GM12878 (cell line): ENCODE measurements around the gene CENATAC. TPM values are rescaled to one million over a fixed set of nuclear protein-coding genes. Genes with fewer than 3 reads are reported as not detected.

Experiments used
- ATAC-seq: fragments of 200-7000 bp; cut with Tn5 transposase; 3 replicates; pipeline ENCODE4 v1.9.1; 2020; ENCODE audit warnings: mild to moderate bottlenecking, moderate library complexity
- BruUV-seq: library from RNA; stranded (reverse); fragments of 400-500 nt; replicated peaks from 2 replicates; lab custom pipeline; 2021; lab: Mats Ljungman, UMichigan
- CTCF ChIA-PET: fragments of 300-600 bp; sonication (Branson Sonifier 250); formaldehyde crosslinking; extraction: SDS; loops from one replicate; lab custom pipeline; 2021; ENCODE audit warnings: inconsistent platforms; lab: Yijun Ruan, JAX
- POLR2A ChIA-PET: fragments of 350-600 bp; formaldehyde crosslinking; extraction: SDS; loops from one replicate; lab custom pipeline; 2021; ENCODE audit warnings: inconsistent platforms; lab: Charles Lee
- RAD21 ChIA-PET: fragments of 300-600 bp; sonication (Branson Sonifier 250); formaldehyde crosslinking; loops from one replicate; lab custom pipeline; 2023; ENCODE audit warnings: antibody characterized with exemption; ENCODE audit not compliant: unreplicated experiment; lab: Charles Lee
- SMC1A ChIA-PET: fragments of 300-600 bp; sonication (Branson Sonifier 250); formaldehyde crosslinking; loops from one replicate; lab custom pipeline; 2023; ENCODE audit not compliant: unreplicated experiment, uncharacterized antibody; lab: Charles Lee
- DNase-seq: peaks from one replicate; pipeline ENCODE4 v3.0.0-alpha.2; 2011; ENCODE audit warnings: low read depth, low spot score
- FAIRE-seq: peaks from 3 replicates; lab custom pipeline; 2011; peaks lifted over from hg19 to GRCh38; lab: Jason Lieb, UNC
- H2AFZ ChIP-seq: 2 replicates; pipeline ENCODE4 v1.6.0; 2011; ENCODE audit warnings: low read depth, low read length, control low read depth; ENCODE audit not compliant: control insufficient read depth
- H3K27ac ChIP-seq: 2 replicates; pipeline ENCODE4 v1.5.1; 2011; ENCODE audit warnings: control low read depth; ENCODE audit not compliant: control insufficient read depth, insufficient read depth
- H3K27me3 ChIP-seq, 2 experiments: replicated peaks in 1 of 2; 2 replicates each; pipeline versions ENCODE4 v1.6.0 to v1.6.1; 2011; ENCODE audit warnings: low read length in 1 of 2; ENCODE audit not compliant: control insufficient read depth in 2 of 2, insufficient read depth in 2 of 2
- H3K36me3 ChIP-seq, 2 experiments: 2 replicates each; pipeline ENCODE4 v1.5.1; 2011; ENCODE audit warnings: low read length in 1 of 2; ENCODE audit not compliant: control insufficient read depth in 2 of 2, insufficient read depth in 2 of 2
- H3K4me1 ChIP-seq: 2 replicates; pipeline ENCODE4 v1.6.1; 2011; ENCODE audit warnings: mild to moderate bottlenecking, low read length, moderate library complexity, mixed read lengths; ENCODE audit not compliant: control insufficient read depth, insufficient read depth
- H3K4me2 ChIP-seq: 2 replicates; pipeline ENCODE4 v1.6.0; 2011; ENCODE audit warnings: control low read depth; ENCODE audit not compliant: control insufficient read depth, insufficient read depth
- H3K4me3 ChIP-seq: fragments of 200-600 bp; sonication (generic); 2 replicates; pipeline ENCODE4 v1.5.1; 2016
- H3K79me2 ChIP-seq: 2 replicates; pipeline ENCODE4 v1.6.0; 2011; ENCODE audit warnings: low read length; ENCODE audit not compliant: control insufficient read depth, insufficient read depth
- H3K9ac ChIP-seq: 2 replicates; pipeline ENCODE4 v1.8.0; 2011; ENCODE audit warnings: low read length, control low read depth, mixed read lengths; ENCODE audit not compliant: control insufficient read depth, insufficient read depth
- H3K9me3 ChIP-seq: replicated peaks from 3 replicates; pipeline ENCODE4 v1.5.1; 2011; ENCODE audit warnings: mild to moderate bottlenecking, low read length; ENCODE audit not compliant: control insufficient read depth, insufficient read depth
- H4K20me1 ChIP-seq: 2 replicates; pipeline ENCODE4 v1.6.0; 2011; ENCODE audit not compliant: control insufficient read depth, insufficient read depth
- MYC ChIP-seq: IDR thresholded peaks from 2 replicates; pipeline ENCODE4 v1.6.1; 2011; ENCODE audit warnings: mild to moderate bottlenecking, low read length, moderate library complexity, inconsistent platforms; ENCODE audit not compliant: insufficient read depth, insufficient replicate concordance, insufficient read length, severe bottlenecking
- POLR2A ChIP-seq: IDR thresholded peaks from 2 replicates; pipeline ENCODE4 v1.6.1; 2011; ENCODE audit warnings: low read depth, mild to moderate bottlenecking, low read length
- ZBTB11 ChIP-seq: fragments of 450-650 bp; formaldehyde crosslinking; IDR thresholded peaks from 2 replicates; pipeline ENCODE4 v1.5.0; 2022; ENCODE audit warnings: mild to moderate bottlenecking, missing genetic modification characterization
- WGBS: methylation state at CpG from one replicate; pipeline ENCODE4 v1.1.6; 2016; ENCODE audit warnings: low lambda C conversion rate; ENCODE audit not compliant: insufficient replicate concordance, insufficient coverage; ENCODE audit errors: missing lambda C conversion rate; 5-methylcytosine and 5-hydroxymethylcytosine counted together
- in situ Hi-C: fragments of 300-500 bp; cut with MboI; formaldehyde crosslinking; loops from 9 replicates; pipeline ENCODE4 v1.14.3; 2018; ENCODE audit warnings: mixed read lengths
- intact Hi-C: fragments of 100-400 bp; cut with micrococcal nuclease; formaldehyde crosslinking; loops from one replicate; pipeline ENCODE4 v1.14.2; 2022; ENCODE audit not compliant: unreplicated experiment
- polyA plus RNA-seq, 11 experiments: library from polyadenylated mRNA; depleted of rRNA in 4 of 11; unstranded in 6 of 11; stranded (reverse) in 5 of 11; fragments of >200 nt; fragmentation: Nextera tagmentation in 4 of 11; fragmentation: Illumina TruSeq in 1 of 11; extraction: Ambion mirVana in 4 of 11; extraction: Trizol in 1 of 11; gene quantifications; 1 replicate in 1 of 11; 2 replicates in 10 of 11; pipeline versions ENCODE4 v1.2.1 to v1.2.3, GENCODE V29; 2011 to 2016; ENCODE audit warnings: inconsistent platforms in 2 of 11, missing spikeins in 2 of 11, low read depth in 1 of 11
- total RNA-seq, 4 experiments: library from RNA; depleted of rRNA in 3 of 4; stranded (reverse); fragments of >200 nt in 3 of 4; fragmentation: Illumina TruSeq in 1 of 4; extraction: Trizol in 1 of 4; gene quantifications; 2 replicates each; pipeline versions ENCODE4 v1.2.1 to v1.2.3, GENCODE V29; 2013 to 2021

The CENATAC gene
- total and polyA plus RNA-seq, 10 of the 15 experiments (the other 5 are each of a cell fraction or from before 2014, with no cell fraction given): 4.8 to 37.1 (median 24.1) TPM

GRCh38 chr11:119023741-119024140 is 25.8 kb downstream of the CENATAC start (continued):
- no peak for TF ChIP-seq MYC

GRCh38 chr11:119024430-119025098 is 26.6 kb downstream of the CENATAC start:
- no peaks in the 10 kb centered on the region for H3K27me3 ChIP-seq
- no peaks in the 10 kb centered on the region for H3K9me3 ChIP-seq
- H3K9ac ChIP-seq: no peak overlapping the region
- SMC1A ChIA-PET: interaction anchor here (0.7 to 1.6 kb wide), 3 partner anchors 31 to 299 kb away, joined by 3 read pairs; no protein-coding TSS in a partner anchor
- no peak overlapping the region for H3K27ac ChIP-seq
- intact Hi-C loops (no loop called here), in situ Hi-C loops (no loop called here)
- POLR2A ChIA-PET: interaction anchor here (0.6 to 2.2 kb wide), 2 partner anchors 27 to 202 kb away, joined by 3 to 14 read pairs; no protein-coding TSS in a partner anchor
- no peak for DNase-seq
- WGBS: 98% methylated on average over 15 of the region's 15 CpGs
- H3K4me2 ChIP-seq: no peak overlapping the region
- no peak for FAIRE-seq
- CTCF ChIA-PET: interaction anchor here (1.0 kb wide), 1 partner anchor 41 kb away, joined by 3 read pairs; no protein-coding TSS in a partner anchor
- H3K4me3 ChIP-seq: no peak overlapping the region
- H4K20me1 ChIP-seq: no peaks in the 10 kb centered on the region
- TF ChIP-seq POLR2A (0 out of 2 replicates have a peak, but pooled peaks have one; percentile 15), ZBTB11 (CRISPR knock-in tag) (no peak)
- TF ChIP-seq, all 136 proteins: peak for 1
- Histone ChIP-seq H3K79me2 (peaks cover 17% of the 10 kb centered on the region), H3K36me3 (peaks cover 5 to 9% of the 10 kb centered on the region in 2 experiments; a peak in 3 of 4 replicates), H2AFZ (no peak overlapping the region), H3K4me1 (peaks cover 12% of the 10 kb centered on the region)
- no peak for ATAC-seq
- RAD21 ChIA-PET: no interaction called here
- BruUV-seq: no TSS peak
